Ovary (tissue), 9 donors: ENCODE data around the gene USP49. TPM values are rescaled to one million over a fixed set of nuclear protein-coding genes. Genes with fewer than 3 reads are reported as not detected.
A peak's percentile ranks its signal among the peaks of the same experiment; 100 is the strongest.

Source experiments
- DNase-seq, 5 donors: peaks; one replicate each; pipeline ENCODE4 v3.0.0-alpha.2; 2019 to 2020
- H3K27ac ChIP-seq, 2 donors: fragments of 200-600 bp; one replicate each; pipeline versions ENCODE4 v1.5.1 to v1.8.0; 2019 to 2022
- H3K27me3 ChIP-seq: fragments of 200-600 bp; one replicate; pipeline ENCODE4 v1.8.0; 2022
- H3K36me3 ChIP-seq: fragments of 200-600 bp; sonication (generic); one replicate; pipeline ENCODE4 v1.5.1; 2019
- H3K4me1 ChIP-seq: one replicate; pipeline ENCODE4 v1.8.1; 2013; ENCODE audit warnings: mild to moderate bottlenecking, moderate library complexity; ENCODE audit not compliant: insufficient read depth
- H3K4me3 ChIP-seq: fragments of 200-600 bp; sonication (generic); one replicate; pipeline ENCODE4 v1.5.1; 2017
- H3K9me3 ChIP-seq, 2 donors: fragments of 200-600 bp in 1 of 2; sonication (generic) in 1 of 2; one replicate each; pipeline versions ENCODE4 v1.5.1 to v1.8.1; 2013 to 2019; ENCODE audit warnings: mild to moderate bottlenecking in 1 of 2, moderate library complexity in 1 of 2
- EP300 ChIP-seq: sonication (generic); formaldehyde crosslinking; IDR thresholded peaks from one replicate; pipeline ENCODE4 v1.6.1; 2017; ENCODE audit warnings: antibody characterized with exemption
- POLR2A ChIP-seq: fragments of 450-650 bp; IDR thresholded peaks from one replicate; pipeline ENCODE4 v1.6.1; 2017; ENCODE audit warnings: antibody characterized with exemption, mild to moderate bottlenecking, moderate library complexity
- WGBS, 3 donors: extraction: QIAGEN DNeasy Blood & Tissue Kit in 1 of 3; methylation state at CpG; one replicate each; pipeline versions ENCODE4 v1.1.5 to v1.1.7; 2013 to 2017; 5-methylcytosine and 5-hydroxymethylcytosine counted together
- intact Hi-C, 4 donors: fragments of 100-400 bp; cut with DNase I; formaldehyde crosslinking; loops; one replicate each; pipeline versions ENCODE4 v1.11.0 to v1.15.1; 2022 to 2023
- polyA plus RNA-seq, 2 donors: library from polyadenylated mRNA; stranded (reverse); fragments of 200-250 nt in 1 of 2; fragments of 350-450 nt in 1 of 2; fragmentation: Illumina TruSeq in 1 of 2; extraction: RNeasy Lipid Tissue Mini Kit (QIAGEN cat#74804) in 1 of 2; gene quantifications; one replicate each; pipeline ENCODE4 v1.2.3, GENCODE V29; 2013 to 2014
- total RNA-seq, 7 donors: library from RNA; depleted of rRNA in 2 of 7; stranded (reverse); fragments of >200 nt in 2 of 7; fragmentation: NEBNext Ultra II Directional in 3 of 7; extraction: Animal tissue kit (Norgen Biotek cat#: 25700) in 3 of 7; gene quantifications; one replicate each; pipeline versions ENCODE4 v1.1.0 to v1.2.4, GENCODE V29; 2016 to 2023
- TF ChIP-seq, protein P1 (sequence below), 3 donors: fragments of 450-650 bp in 2 of 3; fragments of 200-600 bp in 1 of 3; IDR thresholded peaks; one replicate each; pipeline versions ENCODE4 v1.5.1 to v1.8.0; 2016 to 2022; ENCODE audit warnings: antibody characterized with exemption in 3 of 3, mild to moderate bottlenecking in 1 of 3
- donor health status: DM: no; HTN: no; CAD: no; lungs with moderate emphysema.
- donor health status: DM: no; HTN: no; CAD: no.
- donor health status: Bipolar disorder and iron deficiency.
- donor health status: DM: yes; HTN: yes; CAD: no.
- donor health status: DM: no; HTN: no; CAD: no.
- donor health status: DM: yes; HTN: yes; CAD: no.

Gene USP49
- total and polyA plus RNA-seq, 9 donors = 2.0 to 5.1 (median 3.1) TPM

DNA sequence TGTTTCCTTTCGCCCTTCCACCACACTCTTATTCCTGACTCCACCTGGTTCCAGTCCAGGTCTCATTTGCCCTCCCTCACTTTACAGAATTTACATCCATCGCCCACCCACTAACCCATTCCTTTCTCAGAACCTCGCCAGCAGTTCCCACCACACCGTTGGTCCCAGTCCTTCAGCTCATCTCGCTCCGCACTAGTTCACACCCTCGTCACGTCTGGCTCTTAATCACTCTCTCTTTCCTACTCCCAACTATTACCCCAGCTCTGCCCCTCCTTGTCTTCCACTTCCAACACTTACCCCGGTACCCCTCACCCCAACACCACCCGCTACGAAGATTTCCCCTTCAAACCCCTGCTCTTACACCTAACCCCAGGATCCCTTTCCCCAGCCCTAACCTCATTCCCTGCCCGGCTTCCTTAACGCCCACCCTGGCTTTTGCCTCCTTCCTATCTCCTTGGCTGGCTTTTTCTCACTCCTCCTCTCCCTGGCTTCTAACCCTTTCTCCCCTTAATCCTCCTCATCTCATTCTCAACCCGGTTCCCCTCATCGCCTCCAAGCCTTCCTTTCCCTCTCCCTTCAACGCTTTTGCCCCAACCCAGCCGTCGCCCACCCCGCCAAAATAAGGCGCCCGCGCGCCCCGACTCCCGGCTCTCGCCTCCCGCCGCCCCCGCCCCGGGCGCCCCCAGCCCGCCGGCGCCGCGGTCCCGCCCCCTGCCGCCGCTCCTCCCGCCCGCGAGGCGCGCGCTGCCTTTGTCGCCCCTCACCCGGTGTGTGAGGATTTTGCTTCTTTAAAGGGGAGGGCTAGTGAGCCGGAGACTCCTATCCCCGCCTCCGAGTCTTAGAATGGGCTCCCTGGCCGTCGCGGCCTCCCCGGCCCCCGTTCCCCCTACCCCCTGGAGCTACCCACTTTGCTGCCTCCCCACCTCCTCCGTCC, 542 bp downstream of the USP49 start:
- Histone ChIP-seq H3K4me1 (peaks cover 3% of the 10 kb centered on the region), H3K27me3 (no peaks in the 10 kb centered on the region), H3K4me3 (peak overlapping the region; percentile 85), H3K27ac (peak overlapping the region; percentile 67 to 72), H3K9me3 (no peaks in the 10 kb centered on the region), H3K36me3 (no peaks in the 10 kb centered on the region)
- TF ChIP-seq, protein P1, sequence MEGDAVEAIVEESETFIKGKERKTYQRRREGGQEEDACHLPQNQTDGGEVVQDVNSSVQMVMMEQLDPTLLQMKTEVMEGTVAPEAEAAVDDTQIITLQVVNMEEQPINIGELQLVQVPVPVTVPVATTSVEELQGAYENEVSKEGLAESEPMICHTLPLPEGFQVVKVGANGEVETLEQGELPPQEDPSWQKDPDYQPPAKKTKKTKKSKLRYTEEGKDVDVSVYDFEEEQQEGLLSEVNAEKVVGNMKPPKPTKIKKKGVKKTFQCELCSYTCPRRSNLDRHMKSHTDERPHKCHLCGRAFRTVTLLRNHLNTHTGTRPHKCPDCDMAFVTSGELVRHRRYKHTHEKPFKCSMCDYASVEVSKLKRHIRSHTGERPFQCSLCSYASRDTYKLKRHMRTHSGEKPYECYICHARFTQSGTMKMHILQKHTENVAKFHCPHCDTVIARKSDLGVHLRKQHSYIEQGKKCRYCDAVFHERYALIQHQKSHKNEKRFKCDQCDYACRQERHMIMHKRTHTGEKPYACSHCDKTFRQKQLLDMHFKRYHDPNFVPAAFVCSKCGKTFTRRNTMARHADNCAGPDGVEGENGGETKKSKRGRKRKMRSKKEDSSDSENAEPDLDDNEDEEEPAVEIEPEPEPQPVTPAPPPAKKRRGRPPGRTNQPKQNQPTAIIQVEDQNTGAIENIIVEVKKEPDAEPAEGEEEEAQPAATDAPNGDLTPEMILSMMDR (IDR thresholded peaks at IDR 0.05) = no peak
- TF ChIP-seq POLR2A (no peak), EP300 (no peak)
- DNase-seq = peak in 1 of 5 donors; percentile 29
- intact Hi-C loops = no loop called here
- 1 to 2% (median 2%) methylated on average over 55 to 56 of the region's 56 CpGs for WGBS, 3 donors

DNA sequence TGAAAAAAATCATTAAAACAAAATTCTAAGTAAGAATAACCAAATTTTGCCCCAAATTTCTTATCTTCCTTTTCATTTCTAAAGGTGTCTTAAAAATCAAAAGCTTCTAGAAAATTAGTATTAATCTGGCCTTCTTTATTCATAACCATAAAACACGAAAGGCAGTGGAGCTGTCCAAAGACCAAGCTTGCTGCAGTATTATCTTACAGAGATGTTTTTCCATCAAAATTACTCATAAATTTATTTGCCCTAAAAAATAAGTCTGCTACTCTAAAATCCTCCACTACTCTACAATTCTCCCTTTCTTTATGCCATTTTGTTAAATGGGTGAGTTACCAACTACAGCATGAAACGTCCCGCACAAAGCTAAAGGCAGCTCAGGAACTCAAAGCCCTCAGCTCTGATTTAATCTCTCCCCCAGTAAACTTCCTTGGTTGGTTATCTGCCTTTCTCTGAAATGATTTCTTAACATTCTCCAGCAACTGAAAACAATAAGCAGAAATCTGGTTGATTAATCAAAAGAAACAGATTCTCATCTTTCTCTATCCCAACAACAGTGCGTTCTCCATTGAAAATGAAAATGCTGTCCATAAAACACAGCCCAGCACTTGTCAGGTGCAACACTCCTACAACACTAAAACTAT, 2.1 kb downstream of the USP49 start:
- TF ChIP-seq, protein P1 (IDR thresholded peaks at IDR 0.05) = no peak
- TF ChIP-seq POLR2A = no peak
- no peak for TF ChIP-seq EP300
- Histone ChIP-seq H3K36me3 (no peaks in the 10 kb centered on the region), H3K27ac (no peak overlapping the region), H3K27me3 (no peaks in the 10 kb centered on the region), H3K9me3 (no peaks in the 10 kb centered on the region), H3K4me3 (no peak overlapping the region), H3K4me1 (peaks cover 3% of the 10 kb centered on the region)
- WGBS, 3 donors = 75 to 83% (median 80%) methylated on average over 4 of the region's 4 CpGs
- no peak for DNase-seq
- intact Hi-C loops = no loop called here

DNA sequence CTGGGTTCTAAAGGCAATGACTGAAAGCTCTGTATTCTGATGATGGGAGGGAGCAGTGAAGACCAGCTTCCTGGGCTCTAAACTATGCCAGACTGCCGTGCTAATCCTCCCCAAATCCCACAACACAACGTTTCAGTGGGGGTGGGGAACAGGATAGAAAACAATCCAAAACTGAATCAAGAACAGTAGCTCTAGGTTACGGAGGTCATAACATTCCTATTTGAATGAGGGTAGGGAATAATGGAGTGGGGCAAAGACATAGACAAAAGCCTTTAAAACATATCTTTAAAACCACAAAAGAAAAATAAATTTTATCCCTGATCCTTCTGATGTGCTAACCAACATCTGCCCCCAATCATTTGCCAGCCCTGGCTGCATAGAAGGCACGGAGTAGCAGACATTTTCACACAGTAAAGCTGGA, 7.8 kb downstream of the USP49 start:
- no peak overlapping the region for H3K4me3 ChIP-seq
- H3K27ac ChIP-seq = no peak overlapping the region
- WGBS, 3 donors = 57 to 64% (median 62%) methylated on average over 4 of the region's 4 CpGs
- H3K27me3 ChIP-seq = no peaks in the 10 kb centered on the region
- H3K36me3 ChIP-seq = no peaks in the 10 kb centered on the region
- no peaks in the 10 kb centered on the region for H3K9me3 ChIP-seq
- intact Hi-C loops = no loop called here
- no peak for DNase-seq
- TF ChIP-seq POLR2A = no peak
- TF ChIP-seq, protein P1 (IDR thresholded peaks at IDR 0.05) = no peak
- no peak for TF ChIP-seq EP300
- no peaks in the 10 kb centered on the region for H3K4me1 ChIP-seq

DNA sequence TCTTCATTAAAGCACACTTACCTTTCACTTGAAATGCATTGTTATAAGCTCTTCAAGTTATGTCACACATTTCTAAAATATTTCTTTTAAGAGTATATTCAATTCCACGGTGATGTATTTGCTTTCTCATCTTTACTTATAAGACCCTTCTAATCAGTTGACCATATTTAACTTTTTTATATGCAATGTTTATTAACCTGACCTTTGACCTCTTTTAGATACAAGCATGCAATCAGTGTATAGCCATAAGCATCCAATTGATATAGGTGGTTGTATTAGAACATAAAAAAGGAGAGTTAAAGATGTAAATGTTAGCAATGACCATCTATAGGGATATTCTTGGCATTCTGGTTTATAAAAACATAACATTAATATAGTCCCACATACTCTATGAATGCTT, 9.2 kb downstream of the USP49 start:
- Histone ChIP-seq H3K36me3 (no peaks in the 10 kb centered on the region), H3K9me3 (no peaks in the 10 kb centered on the region), H3K4me1 (no peaks in the 10 kb centered on the region), H3K4me3 (no peak overlapping the region), H3K27ac (no peak overlapping the region), H3K27me3 (no peaks in the 10 kb centered on the region)
- TF ChIP-seq POLR2A (no peak), EP300 (no peak)
- TF ChIP-seq, protein P1 (IDR thresholded peaks at IDR 0.05) = no peak
- 92 to 97% (median 92%) methylated on average over 1 of the region's 1 CpG for WGBS, 3 donors
- intact Hi-C loops = no loop called here
- no peak for DNase-seq
